KOPT-K1 (cell line): ENCODE data around the gene DAPL1.

Experiments used
- H3K27ac ChIP-seq: fragments of 200-600 bp; sonication (generic); 2 replicates; pipeline ENCODE4 v1.5.1; 2016; ENCODE audit warnings: antibody characterized with exemption, mild to moderate bottlenecking, low read depth, low read length; ENCODE audit not compliant: poor library complexity, severe bottlenecking
- H3K36me3 ChIP-seq: fragments of 200-600 bp; sonication (generic); 2 replicates; pipeline ENCODE4 v1.5.1; 2017; ENCODE audit warnings: antibody characterized with exemption, mild to moderate bottlenecking, low read length, moderate library complexity; ENCODE audit not compliant: insufficient read depth
- H3K9me3 ChIP-seq: fragments of 200-600 bp; sonication (generic); 2 replicates; pipeline ENCODE4 v1.5.1; 2017; ENCODE audit warnings: antibody characterized with exemption, low read length, mild to moderate bottlenecking; ENCODE audit not compliant: insufficient read depth, poor library complexity, severe bottlenecking

DAPL1 gene

DNA sequence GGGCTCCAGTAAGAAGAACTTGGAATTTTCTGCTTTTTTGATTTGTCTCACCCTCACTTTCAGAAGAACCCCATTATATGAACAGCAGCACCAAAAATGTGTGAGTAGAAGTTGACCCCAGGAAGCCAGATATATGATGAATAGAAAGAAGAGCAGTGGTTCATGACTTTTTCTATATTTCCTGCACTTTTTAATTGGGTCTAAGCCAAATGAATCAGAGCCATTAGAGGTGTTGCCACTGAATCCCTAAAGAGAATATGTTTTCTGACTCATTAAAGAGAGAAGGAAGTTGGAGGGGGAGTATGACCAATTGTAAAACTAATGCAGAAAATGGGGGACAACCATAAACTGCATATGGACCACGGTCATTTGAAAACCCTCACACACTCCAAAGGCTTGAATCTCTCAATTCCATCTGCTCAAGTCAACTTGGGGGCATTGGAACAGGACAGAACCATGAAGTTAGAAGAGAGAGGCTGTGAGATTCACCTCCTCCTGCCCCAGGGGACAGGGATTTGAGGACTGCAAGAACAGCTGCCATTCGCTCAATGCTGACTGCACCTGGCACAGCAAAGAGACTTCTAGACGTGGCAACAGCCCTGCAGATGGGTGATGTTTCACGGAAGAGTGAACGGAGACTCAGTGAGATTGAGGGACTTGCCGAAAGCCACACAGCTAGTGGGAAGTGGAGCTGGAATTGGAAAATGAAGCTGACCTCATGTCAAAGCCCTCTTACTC, 3.0 kb downstream of the DAPL1 start:
- H3K27ac ChIP-seq, result no peak overlapping the region
- H3K36me3 ChIP-seq, result no peaks in the 10 kb centered on the region
- H3K9me3 ChIP-seq, result no peaks in the 10 kb centered on the region

DNA sequence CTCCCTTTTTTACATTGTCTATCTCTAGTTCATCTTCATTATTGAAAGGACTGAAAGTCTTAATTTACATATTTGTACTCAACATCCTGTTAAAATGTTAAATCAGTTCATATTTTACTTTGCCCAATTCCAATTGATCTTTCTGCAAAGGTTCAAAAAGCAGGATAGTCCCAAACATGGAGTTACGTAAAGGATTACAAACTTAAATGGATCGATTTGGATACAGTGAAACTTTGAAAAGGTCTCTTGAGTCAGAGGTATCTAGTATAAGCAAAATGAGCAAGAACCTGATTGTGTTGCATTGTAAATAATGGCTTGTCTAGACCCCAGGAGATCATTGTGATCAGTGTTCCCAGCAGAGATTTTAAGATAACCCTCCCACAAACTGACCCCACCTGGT, 4.1 kb downstream of the DAPL1 start:
- no peaks in the 10 kb centered on the region for H3K9me3 ChIP-seq
- H3K27ac ChIP-seq, result no peak overlapping the region
- no peaks in the 10 kb centered on the region for H3K36me3 ChIP-seq

DNA sequence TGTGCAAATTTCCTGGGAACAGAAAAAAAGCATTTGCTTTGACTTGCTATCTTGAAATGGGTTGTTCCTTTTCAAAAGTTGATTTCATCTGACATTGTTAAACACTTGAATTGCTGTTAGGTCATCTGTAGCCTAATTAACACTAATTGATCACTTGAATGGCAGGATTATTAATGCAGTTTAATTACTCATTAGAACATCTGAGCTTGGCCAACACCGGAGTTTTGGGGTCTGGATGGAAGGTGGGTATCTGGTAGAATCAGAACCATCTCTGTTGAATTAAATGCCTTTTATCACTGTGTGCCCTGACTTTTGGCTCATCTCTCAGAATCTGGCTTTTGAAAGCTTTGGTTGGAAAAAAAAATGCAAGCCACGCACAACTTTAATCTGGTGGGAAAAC, 8.4 kb downstream of the DAPL1 start:
- no peaks in the 10 kb centered on the region for H3K9me3 ChIP-seq
- H3K27ac ChIP-seq, result no peak overlapping the region
- H3K36me3 ChIP-seq, result no peaks in the 10 kb centered on the region

DNA sequence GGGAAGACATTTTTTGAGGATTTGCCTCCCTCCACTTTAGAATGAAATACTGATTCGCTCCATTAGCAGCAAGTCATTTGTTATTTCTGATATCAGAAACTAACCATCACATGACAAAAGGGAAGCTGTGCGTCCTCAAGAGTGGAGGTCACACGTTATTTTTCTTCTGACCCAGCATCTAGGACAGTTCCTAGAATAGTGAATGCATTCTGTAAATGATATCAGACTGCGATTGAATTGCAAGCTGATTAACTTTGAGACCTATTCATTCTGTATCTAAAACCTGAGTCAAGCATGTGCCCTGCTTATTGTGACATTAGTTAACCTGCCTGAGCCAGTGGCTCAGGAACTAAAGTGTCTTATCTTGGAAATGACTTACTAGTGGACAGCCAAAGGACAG, 10.1 kb downstream of the DAPL1 start:
- Histone ChIP-seq H3K36me3 (no peaks in the 10 kb centered on the region), H3K27ac (no peak overlapping the region), H3K9me3 (no peaks in the 10 kb centered on the region)

DNA sequence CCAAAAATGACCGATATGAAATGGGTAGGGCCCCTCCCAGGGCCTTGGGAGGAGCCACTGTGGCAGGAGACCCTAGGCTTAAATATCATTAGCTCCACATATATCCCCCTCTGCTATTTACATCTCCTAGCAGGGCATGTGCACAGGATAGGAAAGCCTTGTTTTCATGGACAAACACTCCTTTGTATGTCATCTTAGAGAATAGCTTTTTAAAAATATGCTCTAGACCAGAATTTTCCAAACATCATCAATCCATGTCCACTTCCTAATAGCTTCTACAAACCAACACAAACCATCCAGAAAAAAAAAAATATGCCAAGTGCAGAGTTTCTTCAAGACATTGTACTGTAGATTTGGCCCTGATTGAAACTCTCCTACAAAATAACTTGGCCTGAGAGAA, 10.8 kb downstream of the DAPL1 start:
- Histone ChIP-seq H3K27ac (no peak overlapping the region), H3K9me3 (no peaks in the 10 kb centered on the region), H3K36me3 (no peaks in the 10 kb centered on the region)

DNA sequence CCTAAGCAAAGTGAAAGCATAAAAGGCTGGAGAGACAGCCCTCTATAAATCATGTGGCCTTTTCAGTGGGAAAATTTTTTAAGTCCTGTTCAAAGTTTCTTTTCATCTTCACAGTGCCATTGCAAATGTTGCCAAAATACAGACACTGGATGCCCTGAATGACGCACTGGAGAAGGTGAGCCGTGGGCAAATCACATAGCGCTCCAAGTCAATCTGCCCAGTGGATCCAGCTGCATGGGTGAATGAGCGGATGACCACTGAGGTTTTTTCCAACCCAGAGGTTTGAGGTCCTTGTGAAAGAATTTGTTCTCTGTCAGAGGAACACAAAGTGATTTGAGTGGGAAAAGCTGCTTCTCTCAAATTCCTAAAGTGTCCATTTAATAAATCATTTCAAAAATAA, 11.8 kb downstream of the DAPL1 start:
- Histone ChIP-seq H3K27ac (no peak overlapping the region), H3K9me3 (no peaks in the 10 kb centered on the region), H3K36me3 (no peaks in the 10 kb centered on the region)

DNA sequence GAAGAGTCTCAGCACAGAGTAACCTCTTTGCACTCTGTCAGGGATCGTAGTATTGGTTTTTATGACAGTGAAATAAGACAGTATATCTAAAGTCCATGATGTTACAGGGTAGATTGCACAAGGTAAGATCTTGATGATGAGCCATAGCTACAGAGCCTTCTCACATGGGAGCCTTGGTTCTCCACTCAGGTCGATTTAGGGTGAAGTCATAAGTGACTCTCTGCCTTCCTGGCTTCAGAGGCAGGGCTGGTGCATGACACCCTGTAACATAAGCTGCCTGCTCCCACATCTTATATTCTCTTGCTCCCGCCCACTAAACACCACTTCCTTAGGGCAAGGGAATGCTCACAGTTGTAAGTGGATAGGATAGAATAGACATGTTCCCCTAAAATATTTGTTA, 13.3 kb downstream of the DAPL1 start:
- Histone ChIP-seq H3K9me3 (no peaks in the 10 kb centered on the region), H3K36me3 (no peaks in the 10 kb centered on the region), H3K27ac (no peak overlapping the region)

DNA sequence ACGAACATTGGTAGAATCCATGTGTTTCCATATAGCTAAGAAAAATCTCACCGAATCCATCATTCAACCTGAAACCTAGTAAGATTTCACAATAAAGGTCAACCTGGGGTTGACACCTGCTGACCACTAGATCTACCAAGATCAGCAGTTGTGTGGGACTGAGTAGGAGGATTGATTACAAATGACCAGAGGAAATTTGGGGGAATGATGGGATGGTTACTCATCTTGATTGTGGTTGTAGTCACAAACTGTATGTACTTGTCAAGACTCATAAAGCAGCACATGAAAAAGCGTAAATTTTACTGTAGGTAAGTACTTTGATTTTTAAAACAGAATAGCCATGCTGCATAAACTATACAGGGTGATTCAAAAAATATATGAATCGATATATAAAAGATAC, 14.7 kb downstream of the DAPL1 start:
- Histone ChIP-seq H3K36me3 (no peaks in the 10 kb centered on the region), H3K9me3 (no peaks in the 10 kb centered on the region), H3K27ac (no peak overlapping the region)

DNA sequence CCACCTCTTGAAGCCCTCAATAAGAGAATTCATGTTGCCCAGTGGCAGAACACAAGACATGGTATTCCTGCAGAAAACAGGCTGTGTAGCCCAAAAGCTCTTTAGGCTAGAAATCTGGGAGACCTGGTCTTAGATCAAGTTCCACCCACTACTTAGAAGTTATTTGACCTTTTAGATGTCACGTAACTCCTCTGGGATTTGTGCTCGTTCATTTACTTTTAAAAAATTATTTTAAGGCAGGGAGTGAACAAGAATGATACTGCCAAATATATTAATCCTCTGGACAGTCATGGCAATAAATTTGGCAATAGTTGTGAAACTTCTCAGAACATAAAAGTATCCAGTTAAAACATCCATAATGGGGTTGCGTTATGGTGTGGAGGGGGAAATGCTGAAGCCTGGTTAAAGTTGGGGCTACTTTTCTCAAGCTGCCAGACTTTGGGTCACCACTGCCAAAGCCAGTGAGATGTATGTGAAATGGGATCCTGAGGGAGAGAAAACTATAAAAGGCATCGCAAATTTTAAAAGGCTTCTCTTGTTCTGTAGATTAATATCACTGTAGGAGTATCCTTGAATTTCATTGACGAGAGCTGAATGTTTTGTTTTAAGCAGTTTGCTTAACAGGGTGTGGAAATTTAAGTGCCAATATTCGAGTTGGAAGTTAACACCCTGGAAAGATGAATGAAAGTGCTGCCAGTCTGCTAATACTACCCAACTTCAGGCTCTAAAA, 15.8 kb downstream of the DAPL1 start:
- no peaks in the 10 kb centered on the region for H3K36me3 ChIP-seq
- H3K27ac ChIP-seq, result no peak overlapping the region
- H3K9me3 ChIP-seq, result no peaks in the 10 kb centered on the region

DNA sequence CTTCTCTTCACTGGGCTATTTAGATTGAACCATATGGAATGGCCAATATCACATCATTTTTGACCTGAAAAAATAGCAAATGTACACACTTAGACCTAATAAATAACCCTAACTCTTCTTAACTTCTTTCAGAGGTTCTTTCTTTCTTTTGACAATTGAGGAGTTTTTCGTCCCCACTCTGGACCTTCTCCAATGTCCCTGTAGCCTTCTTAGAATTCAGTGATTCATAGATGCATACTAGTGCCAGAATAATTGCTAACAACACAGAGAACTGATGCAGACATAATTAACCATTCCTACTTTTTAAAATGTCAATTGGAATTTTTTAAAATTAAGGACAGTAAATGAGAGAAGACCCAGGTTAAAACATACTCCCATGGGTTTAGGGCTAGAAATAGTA, 20.0 kb downstream of the DAPL1 start:
- no peaks in the 10 kb centered on the region for H3K36me3 ChIP-seq
- no peak overlapping the region for H3K27ac ChIP-seq
- H3K9me3 ChIP-seq, result no peaks in the 10 kb centered on the region

DNA sequence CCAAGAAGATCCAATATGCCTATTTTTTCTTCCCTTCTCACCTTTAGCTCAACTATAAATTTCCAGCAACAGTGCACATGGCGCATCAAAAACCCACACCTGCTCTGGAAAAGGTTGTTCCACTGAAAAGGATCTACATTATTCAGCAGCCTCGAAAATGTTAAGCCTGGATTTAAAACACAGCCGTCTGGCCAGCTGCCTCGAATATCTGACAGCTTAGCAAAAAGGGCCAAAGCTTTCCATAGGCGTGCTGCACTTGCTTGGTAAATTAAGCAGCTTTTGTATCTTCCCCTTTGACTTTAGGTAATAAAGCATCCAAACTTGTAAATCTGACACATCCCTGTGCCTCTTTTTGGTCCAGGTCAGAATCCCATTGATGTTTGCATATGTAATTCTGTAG, 20.5 kb downstream of the DAPL1 start:
- H3K9me3 ChIP-seq, result no peaks in the 10 kb centered on the region
- H3K36me3 ChIP-seq, result no peaks in the 10 kb centered on the region
- no peak overlapping the region for H3K27ac ChIP-seq

DNA sequence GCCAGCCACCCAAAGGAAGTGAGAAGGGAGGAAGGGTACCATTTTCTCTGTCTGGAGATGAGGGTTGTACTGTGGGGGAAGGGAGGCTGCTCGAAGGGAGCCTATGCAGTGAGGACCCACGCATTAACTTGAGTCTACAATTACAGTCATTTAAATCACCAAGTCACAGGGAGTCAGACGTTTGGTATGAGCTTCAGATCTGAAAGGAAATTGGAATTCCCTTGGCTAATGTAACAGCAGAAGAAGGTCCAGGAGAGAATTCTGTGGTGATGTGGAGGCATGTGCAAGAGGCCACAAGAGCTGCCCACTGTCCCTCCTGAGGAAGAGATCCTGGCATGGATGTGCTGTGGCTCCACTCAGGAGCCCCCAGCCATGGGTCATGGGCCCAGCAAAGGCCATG, 22.5 kb downstream of the DAPL1 start:
- H3K36me3 ChIP-seq, result no peaks in the 10 kb centered on the region
- no peak overlapping the region for H3K27ac ChIP-seq
- no peaks in the 10 kb centered on the region for H3K9me3 ChIP-seq

DNA sequence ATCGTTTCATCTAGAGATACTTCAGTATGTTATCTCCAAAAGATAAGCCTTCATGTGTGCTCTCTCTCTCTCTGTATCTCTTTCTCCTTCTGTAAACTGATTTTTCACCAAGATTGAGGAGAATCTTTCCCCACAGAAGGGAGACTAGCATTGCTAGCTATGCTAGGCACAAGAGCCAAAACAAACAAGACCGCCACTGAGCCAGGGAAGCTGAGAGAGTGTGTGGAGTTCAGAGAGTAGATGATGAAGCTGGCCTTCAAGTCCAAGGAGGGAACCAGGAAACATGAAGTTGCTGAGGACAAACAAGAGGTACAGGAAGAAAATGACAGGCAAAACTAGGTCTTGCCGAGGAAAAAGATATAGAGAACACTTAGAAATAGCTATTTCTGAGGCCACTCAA, 23.4 kb downstream of the DAPL1 start:
- Histone ChIP-seq H3K36me3 (no peaks in the 10 kb centered on the region), H3K9me3 (no peaks in the 10 kb centered on the region)

DNA sequence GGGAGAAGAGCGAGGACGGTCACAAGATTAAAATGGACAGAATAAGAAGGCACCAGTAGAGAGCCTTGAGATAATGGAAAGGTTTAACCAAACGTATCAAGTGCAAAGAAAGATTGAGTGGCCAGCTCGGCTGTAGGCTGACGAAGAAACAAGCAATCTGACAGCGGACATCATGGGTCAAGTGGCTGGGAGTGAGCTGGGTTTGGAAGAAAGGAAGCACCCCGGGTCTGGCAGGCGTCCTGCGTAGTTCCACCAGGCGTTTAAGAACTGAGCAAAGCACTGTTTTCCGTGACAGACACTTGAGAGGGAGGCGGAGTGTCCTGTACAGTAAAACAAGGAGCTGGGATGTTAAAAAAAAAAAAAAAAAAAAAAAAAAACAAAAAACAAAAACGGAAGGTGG, 27.1 kb downstream of the DAPL1 start:
- no peaks in the 10 kb centered on the region for H3K36me3 ChIP-seq
- no peak overlapping the region for H3K27ac ChIP-seq
- H3K9me3 ChIP-seq, result no peaks in the 10 kb centered on the region

More for the DNA sequence above, 23.4 kb downstream of the DAPL1 start:
- no peak overlapping the region for H3K27ac ChIP-seq

DNA sequence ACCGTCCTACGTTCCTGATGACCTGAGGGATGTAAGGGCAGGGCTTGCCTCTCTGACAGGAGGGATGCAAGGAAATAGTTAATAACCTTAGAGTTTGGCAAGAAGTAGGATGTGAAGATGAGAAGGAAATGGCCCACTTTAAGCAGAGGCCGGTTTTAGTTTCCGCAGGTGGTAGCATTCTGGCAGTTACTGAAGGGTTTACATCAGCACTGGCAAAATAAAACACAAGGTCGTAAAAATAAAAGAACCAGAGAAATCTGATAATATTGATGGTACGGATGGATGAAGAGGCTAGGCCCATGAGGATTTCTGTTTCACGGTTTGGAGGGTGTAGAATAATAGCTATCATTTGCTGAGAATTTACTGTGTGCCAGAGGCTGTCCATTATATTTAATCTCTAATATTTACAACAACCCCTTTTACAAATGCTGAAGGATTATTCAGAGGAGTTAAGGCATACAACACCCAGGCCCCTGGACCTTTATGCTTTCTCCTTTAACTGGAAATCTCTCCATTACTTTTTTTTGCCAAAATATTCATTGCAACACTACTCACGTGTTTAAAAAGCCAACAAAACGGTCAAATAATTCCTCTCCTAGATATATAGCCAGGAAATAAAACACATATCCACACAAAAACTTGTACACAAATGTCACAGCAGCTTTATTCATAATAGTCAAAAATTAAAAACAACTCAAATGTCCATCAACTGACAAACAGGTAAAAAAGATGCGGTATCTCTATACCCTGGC, 28.5 kb downstream of the DAPL1 start:
- no peaks in the 10 kb centered on the region for H3K36me3 ChIP-seq
- no peak overlapping the region for H3K27ac ChIP-seq
- no peaks in the 10 kb centered on the region for H3K9me3 ChIP-seq
